KMS-11 (cell line): Measurements from ENCODE around the gene GRHL1.
"Not testable (repeated sequence)": the region's sequence is repeated elsewhere in the genome, so short reads cannot be mapped to it uniquely, and the experiment has no call there.

ENCODE experiments used
- H2AFZ ChIP-seq: fragments of 200-600 bp; sonication (generic); 2 replicates; pipeline ENCODE4 v1.6.1; 2016; ENCODE audit warnings: antibody characterized with exemption, mixed run types, low read depth
- H3K27ac ChIP-seq: fragments of 200-600 bp; sonication (generic); 2 replicates; pipeline ENCODE4 v1.6.1; 2016; ENCODE audit warnings: mild to moderate bottlenecking, mixed run types
- H3K27me3 ChIP-seq: fragments of 200-600 bp; sonication (generic); 2 replicates; pipeline ENCODE4 v1.6.1; 2017; ENCODE audit warnings: mild to moderate bottlenecking, low read depth, mixed run types, moderate library complexity; ENCODE audit not compliant: insufficient read depth
- H3K36me3 ChIP-seq: fragments of 200-600 bp; sonication (generic); 2 replicates; pipeline ENCODE4 v1.6.1; 2017; ENCODE audit warnings: mild to moderate bottlenecking, mixed run types; ENCODE audit not compliant: insufficient read depth
- H3K4me1 ChIP-seq: fragments of 200-600 bp; sonication (generic); 2 replicates; pipeline ENCODE4 v1.6.1; 2016; ENCODE audit warnings: mild to moderate bottlenecking, low read depth, mixed run types; ENCODE audit not compliant: poor library complexity, severe bottlenecking
- H3K4me2 ChIP-seq: fragments of 200-600 bp; sonication (generic); 2 replicates; pipeline ENCODE4 v1.7.0; 2016; ENCODE audit warnings: mild to moderate bottlenecking, mixed run types
- H3K4me3 ChIP-seq: fragments of 200-600 bp; sonication (generic); IDR thresholded peaks from 2 replicates; pipeline ENCODE4 v1.6.1; 2017; ENCODE audit warnings: low read depth, low read length, mixed read lengths; ENCODE audit not compliant: insufficient read depth
- H3K79me2 ChIP-seq: fragments of 200-600 bp; sonication (generic); 2 replicates; pipeline ENCODE4 v1.6.1; 2016; ENCODE audit warnings: low read depth, mixed run types; ENCODE audit not compliant: insufficient read depth
- H3K9ac ChIP-seq: fragments of 200-600 bp; sonication (generic); 2 replicates; pipeline ENCODE4 v1.6.1; 2016; ENCODE audit warnings: mild to moderate bottlenecking, mixed run types
- H4K20me1 ChIP-seq: fragments of 200-600 bp; sonication (generic); 2 replicates; pipeline ENCODE4 v1.6.1; 2016; ENCODE audit warnings: mild to moderate bottlenecking, mixed run types; ENCODE audit not compliant: insufficient read depth
- CTCF ChIP-seq: fragments of 200-600 bp; sonication (generic); conservative IDR thresholded peaks from 2 replicates; pipeline ENCODE4 v1.6.1; 2017; ENCODE audit warnings: low read depth, mild to moderate bottlenecking, antibody characterized with exemption, low read length, moderate library complexity, mixed read lengths

The GRHL1 gene

GRCh38 chr2:10009271-10009810 lies 57.8 kb downstream of the GRHL1 start:
- Histone ChIP-seq H3K27ac (no peak overlapping the region), H4K20me1 (no peaks in the 10 kb centered on the region), H3K4me3 (no peak overlapping the region), H3K27me3 (no peaks in the 10 kb centered on the region), H3K36me3 (no peaks in the 10 kb centered on the region), H3K9ac (no peak overlapping the region), H3K79me2 (no peaks in the 10 kb centered on the region), H3K4me2 (no peak overlapping the region), H2AFZ (no peak overlapping the region), H3K4me1 (no peaks in the 10 kb centered on the region)
- TF ChIP-seq CTCF: no peak

- H2AFZ ChIP-seq: no peak overlapping the region
- no peaks in the 10 kb centered on the region for H3K79me2 ChIP-seq
- H3K4me1 ChIP-seq: no peaks in the 10 kb centered on the region
- no peaks in the 10 kb centered on the region for H3K27me3 ChIP-seq
- H3K9ac ChIP-seq: no peak overlapping the region
- no peak for TF ChIP-seq CTCF
- H3K4me2 ChIP-seq: no peak overlapping the region
- no peaks in the 10 kb centered on the region for H3K36me3 ChIP-seq
- H4K20me1 ChIP-seq: no peaks in the 10 kb centered on the region
- no peak overlapping the region for H3K27ac ChIP-seq
- H3K4me3 ChIP-seq: no peak overlapping the region
These were observed 58.6 kb downstream of the GRHL1 start for GRCh38 chr2:10009811-10010781.

- H3K9ac ChIP-seq, H4K20me1 ChIP-seq, H3K36me3 ChIP-seq, H3K4me1 ChIP-seq, H3K4me2 ChIP-seq, H2AFZ ChIP-seq, H3K27me3 ChIP-seq, H3K4me3 ChIP-seq, H3K27ac ChIP-seq, H3K79me2 ChIP-seq: not testable (repeated sequence)
These were observed 59.5 kb downstream of the GRHL1 start for GRCh38 chr2:10010861-10011605.

GRCh38 chr2:10011606-10012325 lies 60.3 kb downstream of the GRHL1 start:
- not testable (repeated sequence) for H3K4me1 ChIP-seq, H2AFZ ChIP-seq, H3K9ac ChIP-seq, H3K27ac ChIP-seq, H3K27me3 ChIP-seq, H3K4me3 ChIP-seq, H3K36me3 ChIP-seq, H3K4me2 ChIP-seq, H4K20me1 ChIP-seq, H3K79me2 ChIP-seq

GRCh38 chr2:10012366-10012962 lies 61.0 kb downstream of the GRHL1 start:
- H4K20me1 ChIP-seq, H3K4me2 ChIP-seq, H3K36me3 ChIP-seq, H3K27ac ChIP-seq, H3K4me1 ChIP-seq, H3K27me3 ChIP-seq, H2AFZ ChIP-seq, H3K4me3 ChIP-seq, H3K79me2 ChIP-seq, H3K9ac ChIP-seq: not testable (repeated sequence)
